Psoas muscle (tissue), 8 donors: ENCODE results near the gene ST6GALNAC3. TPM values are rescaled to one million over a fixed set of nuclear protein-coding genes. Genes with fewer than 3 reads are reported as not detected.

Experiments
- ATAC-seq, 4 donors: fragments of 200-7000 bp; cut with Tn5 transposase; one replicate each; pipeline ENCODE4 v1.9.1; 2020; ENCODE audit warnings: moderate library complexity in 3 of 4, mild to moderate bottlenecking in 2 of 4
- DNase-seq, 2 donors: peaks; one replicate each; pipeline ENCODE4 v3.0.0-alpha.2; 2020
- H3K27ac ChIP-seq: fragments of 200-600 bp; one replicate; pipeline ENCODE4 v1.8.0; 2022
- H3K27me3 ChIP-seq, 3 donors: fragments of 200-600 bp in 1 of 3; one replicate each; pipeline versions ENCODE4 v1.6.1 to v1.8.0; 2013 to 2022; ENCODE audit warnings: low read length in 2 of 3, mild to moderate bottlenecking in 2 of 3, moderate library complexity in 1 of 3; ENCODE audit not compliant: insufficient read depth in 3 of 3
- H3K36me3 ChIP-seq, 2 donors: fragments of 200-600 bp in 1 of 2; one replicate each; pipeline versions ENCODE4 v1.6.1 to v1.8.0; 2013 to 2022; ENCODE audit warnings: low read depth in 1 of 2, mild to moderate bottlenecking in 1 of 2, moderate library complexity in 1 of 2; ENCODE audit not compliant: insufficient read depth in 1 of 2
- H3K4me1 ChIP-seq: fragments of 200-600 bp; one replicate; pipeline ENCODE4 v1.8.0; 2022
- H3K4me3 ChIP-seq: fragments of 200-600 bp; one replicate; pipeline ENCODE4 v1.8.0; 2022; ENCODE audit warnings: mild to moderate bottlenecking
- H3K9me3 ChIP-seq: fragments of 200-600 bp; one replicate; pipeline ENCODE4 v1.8.0; 2022
- CTCF ChIP-seq: fragments of 200-600 bp; IDR thresholded peaks from one replicate; pipeline ENCODE4 v1.8.0; 2022; ENCODE audit warnings: antibody characterized with exemption
- WGBS, 3 donors: extraction: QIAGEN DNeasy Blood & Tissue Kit; methylation state at CpG; one replicate each; pipeline versions ENCODE4 v1.1.6 to v1.1.7; 2013; 5-methylcytosine and 5-hydroxymethylcytosine counted together
- intact Hi-C, 2 donors: fragments of 100-400 bp; cut with DNase I; formaldehyde crosslinking; loops; one replicate each; pipeline versions ENCODE4 v1.11.0 to v1.14.2; 2022
- polyA plus RNA-seq, 3 donors: library from polyadenylated mRNA; stranded (reverse); fragments of 200-250 nt; gene quantifications; one replicate each; pipeline ENCODE4 v1.2.3, GENCODE V29; 2013
- total RNA-seq, 4 donors: library from RNA; stranded (reverse); fragmentation: NEBNext Ultra II Directional in 2 of 4; extraction: Animal tissue kit (Norgen Biotek cat#: 25700) in 2 of 4; gene quantifications; one replicate each; pipeline versions ENCODE4 v1.2.1 to v1.2.4, GENCODE V29; 2021 to 2023
- donor health status: healthy with polysubstance abuse.
- donor health status: DM: no; HTN: no; CAD: no; lungs with moderate emphysema.
- donor health status: Bipolar disorder and iron deficiency.
- donor health status: healthy.
- donor health status: DM: yes; HTN: yes; CAD: no.
- donor health status: DM: no; HTN: no; CAD: no.
- donor health status: DM: no; HTN: no; CAD: no.
- donor health status: DM: yes; HTN: yes; CAD: no.

ST6GALNAC3 gene
- total and polyA plus RNA-seq, 7 donors: 1.3 to 5.4 (median 2.3) TPM

DNA sequence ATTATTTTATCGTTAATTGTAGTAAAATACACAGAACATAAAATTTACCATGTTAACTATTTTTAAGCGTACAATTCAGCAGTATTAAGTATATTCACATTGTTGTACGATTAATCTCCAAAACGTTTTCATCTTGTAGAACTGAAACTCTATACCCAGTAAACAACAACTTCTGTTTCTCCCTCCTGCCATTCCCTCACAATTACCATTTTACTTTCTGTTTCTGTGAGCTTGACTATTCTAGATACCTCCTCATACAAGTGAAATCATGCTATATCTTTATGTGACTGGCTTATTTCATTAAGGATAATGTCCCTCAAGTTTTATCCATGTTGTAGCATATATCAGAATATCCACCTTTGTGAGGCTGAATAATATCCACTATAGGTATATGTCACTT, 156.8 kb downstream of the ST6GALNAC3 start:
- H3K4me3 ChIP-seq: no peak overlapping the region
- no peaks in the 10 kb centered on the region for H3K9me3 ChIP-seq
- intact Hi-C loops: no loop called here
- 73 to 76% (median 74%) methylated on average over 4 of the region's 4 CpGs for WGBS, 3 donors
- TF ChIP-seq CTCF: no peak
- H3K27me3 ChIP-seq: no peaks in the 10 kb centered on the region
- H3K27ac ChIP-seq: no peak overlapping the region
- ATAC-seq: no peak
- no peaks in the 10 kb centered on the region for H3K36me3 ChIP-seq
- no peak for DNase-seq
- H3K4me1 ChIP-seq: no peaks in the 10 kb centered on the region

DNA sequence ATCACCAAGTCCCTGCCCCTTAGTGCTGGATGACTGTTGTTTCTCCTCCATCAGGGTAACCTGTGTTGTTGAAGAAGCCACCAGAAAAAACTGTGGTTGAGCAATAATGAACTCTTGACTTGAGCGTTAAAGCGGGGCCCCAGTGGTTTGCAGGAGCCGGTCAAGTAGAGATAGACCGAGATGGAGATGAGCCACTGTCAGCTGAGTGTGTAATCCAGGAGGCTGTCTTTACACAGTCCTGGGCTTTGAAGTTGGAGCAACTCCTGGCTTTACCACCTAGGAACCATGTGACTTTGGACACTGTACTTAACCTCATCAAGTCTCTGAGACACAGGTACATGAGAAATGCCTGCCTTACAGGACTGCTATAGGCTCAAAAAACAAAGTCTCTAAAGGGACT, 158.1 kb downstream of the ST6GALNAC3 start:
- no peaks in the 10 kb centered on the region for H3K4me1 ChIP-seq
- no peak for TF ChIP-seq CTCF
- no peak for ATAC-seq

DNA sequence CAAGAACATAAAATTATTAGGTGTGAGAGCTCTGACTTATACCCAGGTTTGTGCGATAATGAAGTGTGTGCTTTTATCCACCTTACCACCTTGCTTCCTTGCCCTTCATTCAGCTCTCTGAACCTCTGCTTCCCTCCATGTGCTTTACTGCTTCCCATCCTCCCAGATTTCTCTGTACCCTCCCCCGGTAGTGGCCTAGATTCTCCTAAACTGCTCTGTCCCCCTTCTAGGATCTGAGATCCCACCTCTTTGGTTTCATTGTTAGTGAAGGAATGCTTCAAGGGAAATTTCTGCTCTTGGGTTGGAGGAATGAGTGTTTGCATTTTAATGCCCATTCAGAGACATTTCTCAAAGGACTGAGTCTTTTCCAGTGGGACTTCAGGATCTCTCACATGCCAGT, 159.5 kb downstream of the ST6GALNAC3 start:
- WGBS, 3 donors: 90 to 94% (median 92%) methylated on average over 2 of the region's 2 CpGs
- no peaks in the 10 kb centered on the region for H3K27me3 ChIP-seq

More for the DNA sequence above, 158.1 kb downstream of the ST6GALNAC3 start:
- Histone ChIP-seq H3K27ac (no peak overlapping the region), H3K9me3 (no peaks in the 10 kb centered on the region), H3K36me3 (no peaks in the 10 kb centered on the region), H3K27me3 (no peaks in the 10 kb centered on the region), H3K4me3 (no peak overlapping the region)
- no peak for DNase-seq
- WGBS, 3 donors: 98 to 99% (median 98%) methylated on average over 4 of the region's 4 CpGs
- intact Hi-C loops: no loop called here

DNA sequence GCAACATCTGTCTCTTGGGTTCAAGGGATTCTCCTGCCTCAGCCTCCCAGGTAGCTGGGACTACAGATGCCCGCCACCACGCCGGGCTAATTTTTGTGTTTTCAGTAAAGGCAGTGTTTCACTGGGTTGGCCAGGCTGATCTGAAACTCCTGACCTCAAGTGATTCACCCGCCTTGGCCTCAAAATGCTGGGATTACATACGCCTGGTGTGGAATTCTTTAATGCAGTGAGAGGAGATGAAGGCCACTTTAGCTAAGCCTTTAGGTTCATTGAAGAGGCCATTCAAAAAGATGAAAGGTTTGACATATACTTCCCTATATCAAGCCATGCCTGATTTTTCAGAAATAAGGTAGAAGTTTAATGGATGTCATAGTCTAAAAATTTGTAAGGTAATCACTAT, 162.7 kb downstream of the ST6GALNAC3 start:
- intact Hi-C loops: no loop called here
- no peak overlapping the region for H3K4me3 ChIP-seq
- no peak for TF ChIP-seq CTCF
- H3K9me3 ChIP-seq: no peaks in the 10 kb centered on the region
- ATAC-seq: no peak
- no peak for DNase-seq
- no peaks in the 10 kb centered on the region for H3K4me1 ChIP-seq
- 93 to 96% (median 94%) methylated on average over 5 of the region's 5 CpGs for WGBS, 3 donors
- H3K27ac ChIP-seq: no peak overlapping the region
- no peaks in the 10 kb centered on the region for H3K27me3 ChIP-seq
- no peaks in the 10 kb centered on the region for H3K36me3 ChIP-seq

More for the DNA sequence above, 159.5 kb downstream of the ST6GALNAC3 start:
- Histone ChIP-seq H3K9me3 (no peaks in the 10 kb centered on the region), H3K4me3 (no peak overlapping the region), H3K27ac (no peak overlapping the region), H3K36me3 (no peaks in the 10 kb centered on the region), H3K4me1 (no peaks in the 10 kb centered on the region)
- no peak for TF ChIP-seq CTCF
- ATAC-seq (no peak), DNase-seq (no peak)
- intact Hi-C loops: no loop called here

DNA sequence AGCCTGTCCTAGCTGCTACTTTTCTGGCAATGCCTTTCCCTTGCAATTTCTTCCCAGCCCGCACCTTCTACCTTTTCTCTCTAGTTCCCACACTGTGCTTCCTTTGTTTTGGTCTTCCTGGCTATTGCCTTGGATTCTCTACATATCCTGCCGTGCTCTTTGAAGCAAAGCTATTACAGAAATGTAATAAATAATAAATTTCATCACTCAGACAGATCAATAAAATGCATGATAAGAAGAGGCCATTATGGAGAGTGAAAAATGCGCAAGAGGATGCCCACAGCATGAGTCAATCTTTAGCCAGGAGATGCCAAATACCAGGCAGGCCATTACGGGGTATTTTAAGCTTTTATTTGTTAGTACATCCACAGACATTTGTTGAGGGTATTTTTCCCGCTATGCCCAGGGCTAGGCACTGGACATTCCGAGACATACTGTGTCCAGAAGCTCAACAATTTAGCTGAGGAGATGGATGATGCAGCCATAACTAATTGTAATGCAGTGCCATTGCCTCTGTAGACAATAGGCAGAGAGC, 163.6 kb downstream of the ST6GALNAC3 start:
- Histone ChIP-seq H3K27ac (no peak overlapping the region), H3K4me1 (no peaks in the 10 kb centered on the region), H3K4me3 (no peak overlapping the region), H3K9me3 (no peaks in the 10 kb centered on the region), H3K36me3 (no peaks in the 10 kb centered on the region), H3K27me3 (no peaks in the 10 kb centered on the region)
- no peak for TF ChIP-seq CTCF
- intact Hi-C loops: no loop called here
- no peak for ATAC-seq
- no peak for DNase-seq
- 66 to 80% (median 72%) methylated on average over 6 of the region's 6 CpGs for WGBS, 3 donors
